Stimulated activated CD4-positive, alpha-beta T cell treated with anti-CD3 and anti-CD28 coated beads, Interleukin-4, amount 100 ng/mL, for 24 hours (primary cell): Measurements from ENCODE around the gene ATP6V1C2.

Experiments
- DNase-seq: peaks from one replicate; pipeline ENCODE4 v3.0.0-alpha.2; 2020

ATP6V1C2 gene

GRCh38 chr2:10733566-10733925 is 12.1 kb downstream of the ATP6V1C2 start:
- no peak for DNase-seq

GRCh38 chr2:10733980-10734379 is 12.6 kb downstream of the ATP6V1C2 start:
- no peak for DNase-seq

- no peak for DNase-seq
Observed at GRCh38 chr2:10738192-10738591, 16.8 kb downstream of the ATP6V1C2 start.

- no peak for DNase-seq
Observed at GRCh38 chr2:10740226-10740625, 18.8 kb downstream of the ATP6V1C2 start.

GRCh38 chr2:10741139-10741538 is 19.7 kb downstream of the ATP6V1C2 start:
- DNase-seq, result no peak

- no peak for DNase-seq
Observed at GRCh38 chr2:10742666-10743065, 21.2 kb downstream of the ATP6V1C2 start.

GRCh38 chr2:10750610-10751009 is 29.2 kb downstream of the ATP6V1C2 start:
- no peak for DNase-seq

GRCh38 chr2:10752236-10752635 is 30.8 kb downstream of the ATP6V1C2 start:
- no peak for DNase-seq

- no peak for DNase-seq
Observed at GRCh38 chr2:10753156-10753555, 31.7 kb downstream of the ATP6V1C2 start.

- DNase-seq, result no peak
Observed at GRCh38 chr2:10753876-10754275, 32.4 kb downstream of the ATP6V1C2 start.

- no peak for DNase-seq
Observed at GRCh38 chr2:10755621-10756020, 34.2 kb downstream of the ATP6V1C2 start.

- no peak for DNase-seq
Observed at GRCh38 chr2:10757814-10758286, 36.4 kb downstream of the ATP6V1C2 start.

- no peak for DNase-seq
Observed at GRCh38 chr2:10759151-10759714, 37.8 kb downstream of the ATP6V1C2 start.

- DNase-seq, result no peak
Observed at GRCh38 chr2:10760794-10761504, 39.5 kb downstream of the ATP6V1C2 start.

GRCh38 chr2:10761591-10761990 is 40.2 kb downstream of the ATP6V1C2 start:
- no peak for DNase-seq

GRCh38 chr2:10762651-10763460 is 41.4 kb downstream of the ATP6V1C2 start:
- DNase-seq, result no peak

- no peak for DNase-seq
Observed at GRCh38 chr2:10763461-10763800, 42.0 kb downstream of the ATP6V1C2 start.

GRCh38 chr2:10764096-10764785 is 42.8 kb downstream of the ATP6V1C2 start:
- DNase-seq, result no peak

GRCh38 chr2:10764896-10765295 is 43.5 kb downstream of the ATP6V1C2 start:
- no peak for DNase-seq

- no peak for DNase-seq
Observed at GRCh38 chr2:10765461-10765860, 44.0 kb downstream of the ATP6V1C2 start.

- DNase-seq, result no peak
Observed at GRCh38 chr2:10765914-10766313, 44.5 kb downstream of the ATP6V1C2 start.

- no peak for DNase-seq
Observed at GRCh38 chr2:10768063-10768507, 46.7 kb downstream of the ATP6V1C2 start.
